HG03196 (cell line): ENCODE data around the gene PRKAA2.

Experiments
- ATAC-seq: cut with Tn5 transposase; IDR thresholded peaks from one replicate; pipeline ENCODE4 v1.9.1; 2021; ENCODE audit not compliant: unreplicated experiment

PRKAA2 gene

DNA sequence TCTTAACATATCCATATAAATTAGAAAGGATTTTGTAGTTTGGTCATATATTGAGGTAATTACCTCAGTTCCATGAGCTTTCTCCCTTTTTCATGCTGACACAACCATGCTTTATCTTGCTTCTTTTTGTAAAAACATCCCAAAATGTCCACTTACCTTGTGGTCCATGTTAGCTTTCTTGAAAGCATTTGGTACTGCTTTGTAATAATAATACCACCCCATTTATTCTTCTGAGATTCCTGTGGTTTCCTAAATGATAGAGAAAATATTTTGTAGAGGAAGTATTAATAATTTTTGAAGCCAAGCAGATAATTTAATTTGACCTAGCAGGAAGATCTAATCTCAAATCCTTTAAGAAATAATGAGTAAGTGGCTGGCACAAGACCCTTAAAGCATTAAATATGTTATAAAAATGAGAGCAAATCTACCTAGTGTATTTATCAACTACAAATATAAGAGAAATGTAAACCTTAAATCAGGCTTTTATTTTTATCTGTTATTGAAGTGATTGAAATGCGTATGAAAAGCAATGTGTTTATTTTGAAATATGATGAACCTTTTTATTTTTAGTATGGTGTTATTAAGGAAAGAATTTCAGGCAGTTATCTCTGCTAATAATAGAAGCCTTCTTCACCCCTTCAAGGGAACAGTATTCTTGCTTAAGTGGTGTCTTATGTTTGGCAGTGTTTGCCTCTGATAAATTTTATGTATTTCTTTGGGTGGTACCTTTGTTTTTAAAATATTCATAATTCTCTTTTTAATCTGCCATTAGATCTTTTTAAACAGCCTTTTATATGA lies 9.2 kb downstream of the PRKAA2 start:
- ATAC-seq, result no peak

DNA sequence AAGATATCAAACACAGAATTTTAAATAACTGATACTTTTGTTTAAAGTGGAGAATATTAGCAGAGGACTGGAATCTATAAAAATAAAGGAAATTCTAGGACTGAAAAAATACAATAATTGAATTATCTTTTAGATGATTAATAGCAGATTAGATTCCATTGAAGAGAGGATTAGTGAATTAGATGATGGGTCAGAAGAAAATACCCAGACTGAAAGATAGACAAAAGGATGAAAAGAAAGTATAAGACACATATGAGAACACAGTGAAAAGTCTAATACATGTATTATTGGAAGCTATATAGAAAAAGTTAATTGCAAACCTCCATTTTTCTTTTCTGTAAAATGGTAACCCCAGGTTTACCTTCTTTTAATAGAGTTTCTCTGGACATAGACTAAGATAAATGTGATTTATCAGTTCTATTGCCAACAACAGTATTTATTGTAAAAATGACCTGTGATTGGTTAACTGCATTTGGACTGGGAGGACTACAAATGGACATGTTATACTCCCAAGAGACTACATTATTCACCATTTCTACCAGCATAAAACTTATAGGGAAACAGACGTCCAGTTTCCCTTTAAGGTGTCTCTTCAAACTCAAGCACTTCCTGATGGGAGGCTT lies 11.0 kb downstream of the PRKAA2 start:
- no peak for ATAC-seq

DNA sequence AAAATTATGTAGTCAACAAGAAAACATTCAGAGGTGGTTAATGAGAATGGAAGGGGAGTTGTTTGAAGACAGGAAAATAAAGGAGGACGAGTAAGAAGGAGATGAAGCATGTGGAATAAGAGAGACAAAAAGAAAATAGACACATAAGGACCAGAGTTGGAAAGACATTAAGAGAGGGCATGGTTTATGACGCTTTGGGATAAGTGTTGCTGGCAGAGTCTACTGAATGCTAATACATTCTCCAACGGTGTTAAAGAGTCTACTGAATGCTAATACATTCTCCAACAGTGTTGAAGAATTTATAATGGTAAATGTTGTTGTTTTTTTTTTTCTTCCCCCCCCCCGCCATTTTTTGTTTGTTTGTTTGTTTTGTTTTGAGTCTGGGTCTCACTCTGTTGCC lies 13.1 kb downstream of the PRKAA2 start:
- no peak for ATAC-seq

DNA sequence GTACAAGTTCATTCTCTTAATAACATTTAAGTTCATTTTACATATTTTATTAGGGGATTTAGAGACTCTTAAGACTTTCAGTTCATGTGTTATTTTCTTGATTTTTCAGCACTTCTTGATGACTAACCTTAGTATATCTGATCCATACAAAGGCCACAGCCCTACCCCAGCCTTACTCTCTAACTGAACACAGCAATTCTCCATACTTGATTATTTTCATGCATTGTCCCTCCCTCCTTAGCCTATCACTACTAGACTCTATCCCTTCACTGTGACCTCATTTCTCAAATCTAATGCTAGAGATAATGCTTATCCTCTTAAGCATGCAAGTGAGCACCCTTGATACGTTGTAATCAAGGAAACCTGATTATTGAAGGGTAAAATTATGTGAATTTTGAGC lies 15.2 kb downstream of the PRKAA2 start:
- ATAC-seq, result no peak

DNA sequence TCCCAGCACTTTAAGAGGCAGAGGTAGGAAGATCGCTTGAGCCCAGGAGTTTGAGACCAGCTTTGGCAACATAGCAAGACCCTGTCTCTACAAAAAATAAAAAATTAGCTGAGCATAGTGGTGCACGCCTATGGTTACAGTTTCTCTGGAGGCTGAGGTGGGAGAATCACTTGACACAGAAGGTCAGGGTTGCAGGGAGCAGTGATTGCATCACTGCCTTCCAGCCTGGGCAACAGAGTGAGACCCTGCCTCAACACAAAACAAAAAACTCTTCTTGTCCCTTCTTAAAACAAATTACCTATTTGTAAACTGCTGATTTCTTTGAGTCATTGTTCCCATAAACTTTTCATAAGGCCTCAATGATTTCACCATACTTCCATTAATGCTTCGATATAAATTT lies 18.7 kb downstream of the PRKAA2 start:
- ATAC-seq, result no peak

DNA sequence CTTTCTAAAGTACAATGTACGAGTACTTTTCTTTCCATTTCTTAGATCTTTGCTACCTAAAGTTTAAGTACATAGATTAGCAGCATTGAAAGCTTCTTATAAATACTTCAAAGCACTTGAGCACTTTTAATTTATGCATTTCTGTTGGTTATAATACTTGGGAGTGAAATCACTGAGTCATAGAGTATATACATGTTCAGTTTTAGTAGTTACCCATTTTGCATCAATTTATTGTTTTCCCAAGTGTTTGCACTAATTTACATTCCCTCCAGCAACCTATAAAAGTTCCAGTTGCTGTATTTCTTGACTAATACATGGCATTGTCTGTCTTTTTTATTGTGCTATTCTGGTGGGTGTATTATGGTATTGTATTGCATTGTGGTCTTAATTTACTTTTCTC lies 20.3 kb downstream of the PRKAA2 start:
- no peak for ATAC-seq

DNA sequence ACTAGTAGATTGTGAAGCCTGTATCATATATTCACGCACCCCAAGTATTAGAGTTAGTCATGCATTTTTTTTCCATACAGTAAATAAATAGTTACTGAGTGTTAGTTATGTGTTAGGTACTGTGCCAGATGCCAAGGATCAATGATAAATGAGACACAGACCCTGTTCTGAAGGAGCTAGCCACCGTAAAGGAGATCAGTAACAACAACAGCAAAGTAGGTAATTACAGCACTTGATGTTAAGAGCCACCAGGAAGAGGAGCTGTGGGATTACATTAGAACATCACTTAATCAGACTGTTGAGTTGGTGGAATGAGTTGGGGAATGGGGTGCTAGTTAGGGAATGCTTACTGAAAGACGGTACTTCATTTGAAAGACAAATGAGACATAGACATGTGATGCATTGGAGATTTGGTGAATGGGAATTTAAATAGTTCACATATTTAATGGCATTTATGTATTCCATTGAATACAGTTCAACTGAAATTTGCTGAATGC lies 21.0 kb downstream of the PRKAA2 start:
- no peak for ATAC-seq

DNA sequence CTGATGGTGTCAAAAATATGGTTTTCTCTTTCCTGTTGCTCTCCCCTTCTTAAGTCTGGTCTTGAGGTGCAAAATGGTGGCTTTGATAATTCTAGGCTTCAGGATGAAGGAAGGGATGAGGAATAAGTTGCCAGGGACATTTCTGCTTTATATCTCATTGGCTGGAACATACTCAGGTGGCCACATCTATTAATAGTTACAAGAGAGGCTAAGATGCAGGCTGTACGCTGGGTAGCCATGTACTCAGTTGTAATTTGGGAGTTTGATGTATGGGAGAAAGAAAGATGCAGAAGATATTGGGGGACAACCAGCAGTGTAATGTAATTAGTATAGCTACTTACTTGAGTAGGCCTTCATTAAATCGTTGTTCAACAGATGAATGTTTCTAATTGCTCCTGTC lies 25.2 kb downstream of the PRKAA2 start:
- ATAC-seq, result no peak

DNA sequence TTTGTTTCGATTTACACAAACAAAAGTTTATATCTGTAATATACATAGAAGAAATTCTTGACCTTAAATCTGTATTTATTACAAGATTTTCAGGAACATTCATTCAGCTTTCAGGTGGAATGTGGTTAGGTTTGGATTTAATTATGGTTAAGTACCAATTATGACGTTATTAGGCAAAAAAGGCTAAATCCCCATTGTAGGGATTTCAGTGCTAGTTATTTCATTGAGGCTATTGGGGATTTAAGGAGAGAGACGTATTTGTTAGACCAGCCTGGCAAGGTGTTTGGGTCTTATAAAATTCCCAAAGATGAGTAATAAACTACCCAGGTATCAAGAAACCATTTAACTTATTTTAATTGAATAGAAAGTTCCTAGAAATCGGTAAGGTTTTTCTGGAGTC lies 26.0 kb downstream of the PRKAA2 start:
- ATAC-seq, result no peak

DNA sequence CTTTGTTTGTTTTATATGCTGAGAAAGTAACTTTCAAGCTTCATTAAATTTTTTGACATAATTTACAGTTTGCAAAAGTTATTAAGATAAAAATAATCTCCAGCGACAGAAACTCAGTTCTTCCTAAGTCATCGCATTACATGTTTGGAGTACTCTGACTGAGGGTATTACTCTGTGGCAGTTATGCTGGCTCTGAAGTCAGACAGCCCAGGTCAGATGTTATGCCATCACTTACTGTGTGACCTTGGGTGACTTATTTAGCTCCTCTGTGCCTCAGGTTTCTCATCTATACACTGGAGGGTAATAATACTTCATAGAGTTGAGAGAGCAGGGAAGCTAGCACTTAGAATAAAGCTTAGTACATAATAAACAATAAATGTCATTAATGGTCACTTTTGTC lies 26.4 kb downstream of the PRKAA2 start:
- ATAC-seq, result no peak

DNA sequence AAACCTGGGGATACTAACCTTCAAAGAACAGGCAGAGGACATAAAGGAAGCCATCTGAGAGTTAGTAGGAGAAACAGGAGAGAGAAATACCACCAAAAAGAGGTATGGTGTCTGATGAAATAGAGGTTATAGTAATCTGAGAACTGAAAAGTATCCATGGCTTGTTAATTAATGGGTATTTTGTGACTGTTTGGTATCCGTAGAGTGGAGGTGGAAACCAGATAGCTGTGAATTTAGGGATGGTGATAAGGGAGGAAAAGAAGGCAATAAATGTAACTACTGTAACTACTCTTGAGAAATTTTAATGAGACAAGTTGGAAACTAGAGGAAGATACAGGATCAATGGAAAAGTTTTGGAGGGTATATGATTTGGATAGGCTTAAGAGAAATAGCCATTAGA lies 27.5 kb downstream of the PRKAA2 start:
- ATAC-seq, result no peak

DNA sequence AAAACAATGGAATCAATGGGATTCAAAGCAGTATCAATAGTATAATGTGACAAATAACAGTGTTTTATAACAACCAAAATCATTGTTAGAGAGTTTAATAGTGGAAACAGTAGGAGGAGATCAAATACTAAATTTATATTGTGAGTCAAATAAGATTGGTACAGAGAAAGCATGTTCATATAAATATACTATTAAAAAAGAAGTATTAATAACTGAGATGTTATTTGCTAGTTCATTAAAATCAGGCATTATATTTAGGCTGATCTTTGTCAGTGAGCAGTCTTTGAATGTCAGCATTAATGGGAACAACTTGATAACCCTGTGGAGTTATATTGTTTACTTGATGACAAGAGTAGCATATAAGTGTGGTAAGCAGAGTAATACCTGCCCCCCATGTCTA lies 30.6 kb downstream of the PRKAA2 start:
- ATAC-seq, result no peak

DNA sequence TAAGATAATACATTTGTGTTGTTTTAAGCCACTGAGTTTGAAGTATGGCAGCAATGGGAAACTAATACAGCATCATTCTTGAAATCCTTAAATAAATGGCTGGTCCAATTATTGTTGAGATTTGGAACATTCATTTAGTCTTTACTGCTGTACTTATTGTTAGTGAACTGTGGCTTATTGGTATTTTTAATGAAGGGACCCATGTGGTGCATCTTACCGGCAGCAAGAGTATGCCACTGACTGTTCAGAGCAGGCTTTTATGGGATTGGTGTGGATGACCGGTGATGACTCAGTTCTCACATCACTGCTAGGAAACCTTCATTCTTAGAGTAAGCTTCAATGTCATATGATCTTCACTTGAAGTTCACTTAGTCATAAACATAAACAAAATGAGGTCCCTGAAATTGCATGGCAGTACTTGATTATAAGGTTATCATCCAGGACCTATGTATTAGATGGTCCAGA lies 31.5 kb downstream of the PRKAA2 start:
- no peak for ATAC-seq

DNA sequence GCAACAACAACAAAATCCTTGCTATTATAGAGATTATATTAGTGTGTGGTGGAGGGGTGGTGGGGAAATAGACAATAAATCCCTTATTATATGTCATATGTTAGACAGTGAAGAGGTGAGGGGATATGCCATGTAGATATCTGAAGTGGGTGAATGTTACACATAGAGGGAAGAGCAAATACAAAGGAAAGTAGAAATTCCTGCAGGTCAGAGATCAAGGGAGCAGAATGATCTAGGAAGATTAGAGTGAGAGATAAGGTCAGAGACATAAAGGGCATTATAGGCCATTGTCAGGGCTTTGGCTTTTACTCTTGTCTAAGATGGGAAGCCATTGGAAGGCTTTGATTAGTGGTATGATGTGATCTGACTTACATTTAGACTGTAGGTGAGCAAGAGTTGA lies 38.5 kb downstream of the PRKAA2 start:
- no peak for ATAC-seq

DNA sequence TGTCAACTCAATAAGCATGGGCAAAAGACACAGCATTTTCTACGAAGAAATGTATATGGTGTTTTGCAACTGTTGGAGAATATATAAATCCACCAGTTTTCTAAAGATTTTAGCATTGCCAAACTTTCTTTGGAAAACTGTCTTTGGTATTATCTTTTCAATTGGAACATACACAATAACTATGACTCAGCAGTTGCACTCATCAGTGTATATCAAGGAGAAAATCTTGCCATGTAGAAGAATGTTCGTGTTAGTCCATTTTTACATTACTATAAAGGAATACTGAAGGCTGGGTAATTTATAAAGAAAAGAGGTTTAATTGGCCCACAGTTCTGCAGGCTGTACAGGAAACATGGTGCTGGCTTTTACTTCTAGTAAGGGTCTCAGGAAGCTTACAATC lies 41.1 kb downstream of the PRKAA2 start:
- ATAC-seq, result no peak

DNA sequence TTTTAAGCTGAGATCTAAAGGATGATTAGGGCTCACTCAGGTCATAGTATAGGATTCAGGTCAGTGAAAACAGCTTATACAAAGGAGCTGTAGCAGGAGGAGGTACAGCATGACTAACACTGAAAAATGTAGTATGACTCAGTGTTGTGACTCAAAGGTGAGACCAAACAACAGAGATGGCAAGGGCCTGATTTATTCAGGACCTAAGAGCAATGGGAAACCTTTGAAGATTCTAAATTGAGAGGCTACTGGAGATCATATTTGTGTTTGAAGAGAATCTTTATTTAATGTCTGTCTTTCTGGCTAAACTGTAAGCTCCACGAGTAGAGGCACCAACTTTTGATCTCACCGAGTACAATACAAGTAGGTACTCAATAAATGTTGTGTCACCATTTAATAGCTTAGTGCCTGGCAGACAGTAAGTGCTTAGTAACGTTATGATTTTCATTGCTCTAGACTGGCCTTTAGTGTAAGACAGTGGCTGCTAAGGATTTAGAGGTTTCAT lies 43.5 kb downstream of the PRKAA2 start:
- ATAC-seq, result peak; percentile 78

DNA sequence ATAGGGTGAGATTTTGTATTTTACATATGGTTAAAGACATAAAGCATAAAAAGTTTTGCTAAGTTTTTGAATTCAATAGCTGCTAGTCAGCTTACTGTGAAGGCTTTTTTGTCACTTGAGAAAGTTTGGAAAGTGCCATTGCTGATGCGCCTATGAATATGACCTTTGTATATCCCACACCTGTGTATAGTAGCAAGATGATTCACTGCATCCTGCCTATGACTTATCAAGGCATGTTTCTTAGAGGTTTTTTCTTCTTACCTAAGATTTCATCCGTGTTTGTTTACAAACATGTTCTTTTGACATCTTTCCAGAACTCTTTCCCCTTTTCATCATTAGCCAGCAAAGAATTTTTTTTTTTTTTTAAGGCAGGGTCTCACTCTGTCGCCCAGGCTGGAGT lies 51.5 kb downstream of the PRKAA2 start:
- no peak for ATAC-seq

DNA sequence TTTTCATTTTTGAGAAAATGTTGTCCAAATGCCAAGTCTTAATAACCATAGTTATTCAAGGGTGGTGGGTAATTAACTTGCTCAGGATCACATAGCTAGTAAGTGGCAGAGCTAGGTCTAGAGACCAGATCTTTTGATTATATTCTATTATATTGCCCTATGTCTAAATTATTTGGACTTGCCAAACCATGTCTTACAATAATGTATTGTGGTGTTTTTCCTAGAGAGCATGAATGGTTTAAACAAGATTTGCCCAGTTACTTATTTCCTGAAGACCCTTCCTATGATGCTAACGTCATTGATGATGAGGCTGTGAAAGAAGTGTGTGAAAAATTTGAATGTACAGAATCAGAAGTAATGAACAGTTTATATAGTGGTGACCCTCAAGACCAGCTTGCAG lies 58.6 kb downstream of the PRKAA2 start:
- ATAC-seq, result no peak

DNA sequence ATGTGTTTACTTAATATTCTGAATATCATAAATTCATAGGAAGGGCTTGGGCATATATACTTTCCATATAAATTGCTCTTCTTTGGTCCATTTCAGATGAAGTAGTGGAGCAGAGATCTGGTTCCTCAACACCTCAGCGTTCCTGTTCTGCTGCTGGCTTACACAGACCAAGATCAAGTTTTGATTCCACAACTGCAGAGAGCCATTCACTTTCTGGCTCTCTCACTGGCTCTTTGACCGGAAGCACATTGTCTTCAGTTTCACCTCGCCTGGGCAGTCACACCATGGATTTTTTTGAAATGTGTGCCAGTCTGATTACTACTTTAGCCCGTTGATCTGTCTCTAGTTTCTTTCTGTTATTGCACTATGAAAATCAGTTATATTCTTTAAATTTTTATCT lies 62.3 kb downstream of the PRKAA2 start:
- ATAC-seq, result no peak

DNA sequence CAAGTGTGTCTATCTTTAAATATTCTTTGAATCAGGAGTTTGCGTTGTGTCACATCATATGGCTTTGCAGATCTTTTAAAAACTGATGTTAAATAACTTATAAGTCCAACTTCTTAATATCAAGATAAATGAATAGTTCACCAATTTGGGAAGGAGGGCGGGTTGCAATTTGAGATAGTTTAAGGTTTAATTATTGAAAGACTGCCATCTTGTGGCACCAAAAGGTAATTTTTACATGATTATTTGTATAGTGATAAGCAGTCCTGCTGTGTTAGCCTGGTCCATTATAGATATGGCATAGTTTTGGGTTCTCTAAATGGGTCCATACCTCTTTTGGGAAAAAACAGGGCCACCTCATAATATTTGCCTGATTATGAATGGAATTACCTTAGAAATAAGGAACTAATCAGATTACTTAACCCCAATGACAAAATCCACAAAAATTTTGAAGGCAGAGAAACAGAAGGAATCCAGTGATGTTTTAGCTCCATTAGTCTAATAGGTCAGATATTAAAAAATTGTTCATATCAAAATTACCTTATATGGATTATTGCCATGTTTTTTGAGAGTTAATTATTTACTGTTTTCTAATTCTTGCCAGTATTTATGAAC lies 64.3 kb downstream of the PRKAA2 start:
- no peak for ATAC-seq

DNA sequence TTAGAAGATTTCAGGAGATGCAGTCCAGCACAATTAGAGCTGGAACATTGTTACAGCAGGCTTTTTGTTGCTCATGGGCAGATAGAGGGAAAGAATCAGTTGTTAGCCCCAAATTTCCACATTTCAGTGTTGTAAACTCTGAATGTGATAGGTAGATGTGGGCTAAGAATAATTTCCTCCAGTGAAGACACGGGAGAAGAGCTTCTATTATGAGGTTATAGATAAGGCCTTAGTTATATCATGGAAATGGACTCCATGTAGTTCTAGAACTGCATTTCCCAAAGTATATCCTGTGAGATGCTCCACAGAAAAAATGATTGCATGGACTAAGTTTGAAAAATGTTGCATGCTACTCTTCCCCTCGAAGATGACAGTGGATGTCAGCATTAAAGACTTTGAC lies 64.9 kb downstream of the PRKAA2 start:
- no peak for ATAC-seq

DNA sequence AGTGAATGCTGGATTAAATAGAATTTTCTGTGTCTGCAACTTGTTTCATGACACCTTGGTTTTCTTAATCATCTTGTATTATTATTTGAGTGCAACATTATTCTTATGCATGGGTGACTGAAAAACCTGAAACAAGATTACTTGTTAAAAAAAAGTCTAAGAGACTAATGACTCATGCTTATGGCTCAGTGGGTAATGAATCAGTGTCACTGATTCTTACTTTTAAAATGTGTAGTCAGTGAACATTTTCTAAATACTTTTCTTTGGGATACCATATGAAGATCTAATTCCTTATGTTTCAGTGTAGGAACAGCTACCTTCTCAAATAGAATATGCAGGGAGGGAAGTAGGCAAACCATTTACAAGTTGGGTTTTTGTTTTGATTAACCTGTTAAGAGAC lies 65.5 kb downstream of the PRKAA2 start:
- no peak for ATAC-seq
